Panc1 (cell line): ENCODE measurements around the gene MED25. TPM values are rescaled to one million over a fixed set of nuclear protein-coding genes. Genes with fewer than 3 reads are reported as not detected.

Experiments used
- ATAC-seq: fragments of 200-7000 bp; cut with Tn5 transposase; 2 replicates; pipeline ENCODE4 v1.9.1; 2020; ENCODE audit warnings: mild to moderate bottlenecking, moderate library complexity
- BruUV-seq: library from RNA; stranded (reverse); fragments of 400-500 nt; replicated peaks from 2 replicates; lab custom pipeline; 2021; lab: Mats Ljungman, UMichigan
- CTCF ChIA-PET: fragments of 300-600 bp; sonication (Branson Sonifier 250); formaldehyde crosslinking; loops from one replicate; lab custom pipeline; 2022; ENCODE audit warnings: antibody characterized with exemption; lab: Charles Lee
- POLR2A ChIA-PET: fragments of 300-600 bp; sonication (Branson Sonifier 250); formaldehyde crosslinking; loops from one replicate; lab custom pipeline; 2022; ENCODE audit warnings: antibody characterized with exemption; lab: Charles Lee
- DNase-seq: peaks from one replicate; pipeline ENCODE4 v3.0.0-alpha.2; 2010; ENCODE audit warnings: low read depth, low spot score
- H3K27ac ChIP-seq: 2 replicates; pipeline ENCODE4 v1.5.1; 2011; ENCODE audit warnings: mild to moderate bottlenecking, low read length, inconsistent platforms
- H3K27me3 ChIP-seq: fragments of 200-500 bp; sonication (Bioruptor generic); 2 replicates; pipeline ENCODE4 v1.6.0; 2014; ENCODE audit warnings: low read length, inconsistent platforms; ENCODE audit not compliant: control insufficient read depth, insufficient read depth
- H3K36me3 ChIP-seq: fragments of 200-500 bp; sonication (Bioruptor generic); 2 replicates; pipeline ENCODE4 v1.5.1; 2014; ENCODE audit warnings: inconsistent platforms, mild to moderate bottlenecking, low read length, moderate library complexity; ENCODE audit not compliant: control insufficient read depth, insufficient read depth
- H3K4me1 ChIP-seq: 2 replicates; pipeline ENCODE4 v1.5.1; 2011; ENCODE audit warnings: inconsistent platforms, mild to moderate bottlenecking, low read length, moderate library complexity; ENCODE audit not compliant: control insufficient read depth, insufficient read depth
- H3K4me3 ChIP-seq, 2 experiments: 2 replicates each; pipeline ENCODE4 v1.5.1; 2011 to 2012; ENCODE audit warnings: low read depth in 2 of 2, low read length in 2 of 2, mild to moderate bottlenecking in 2 of 2, inconsistent platforms in 1 of 2, moderate library complexity in 1 of 2
- H3K9me3 ChIP-seq: fragments of 200-500 bp; sonication (Bioruptor generic); 2 replicates; pipeline ENCODE4 v1.5.1; 2014; ENCODE audit warnings: low read depth, mild to moderate bottlenecking, inconsistent platforms, low read length, moderate library complexity; ENCODE audit not compliant: control insufficient read depth, insufficient read depth
- POLR2AphosphoS5 ChIP-seq: IDR thresholded peaks from 2 replicates; pipeline ENCODE4 v1.6.1; 2012; ENCODE audit warnings: mild to moderate bottlenecking, low read depth, low read length, moderate library complexity
- SIN3A ChIP-seq: IDR thresholded peaks from 2 replicates; pipeline ENCODE4 v1.6.1; 2012; ENCODE audit warnings: low read depth, mild to moderate bottlenecking, low read length, moderate library complexity, borderline replicate concordance; ENCODE audit not compliant: insufficient read depth
- TCF7L2 ChIP-seq: IDR thresholded peaks from 2 replicates; pipeline ENCODE4 v1.6.1; 2011; ENCODE audit warnings: mild to moderate bottlenecking, low read depth, low read length, inconsistent platforms
- in situ Hi-C: cut with HindIII; loops from 2 replicates; pipeline ENCODE4 v1.10.0; 2016; ENCODE audit warnings: low sequenced_read_pairs, low pct_unique_long_range_greater_than_20kb
- intact Hi-C: fragments of 100-400 bp; cut with micrococcal nuclease; formaldehyde crosslinking; loops from one replicate; pipeline ENCODE4 v1.10.0; 2022; ENCODE audit not compliant: unreplicated experiment
- total RNA-seq: library from RNA; stranded (reverse); gene quantifications from one replicate; pipeline ENCODE4 v1.2.1, GENCODE V29; 2021; ENCODE audit not compliant: unreplicated experiment
- TF ChIP-seq, protein P1 (sequence below): fragments of 450-650 bp; IDR thresholded peaks from 2 replicates; pipeline ENCODE4 v1.5.1; 2017; ENCODE audit warnings: mild to moderate bottlenecking
- TF ChIP-seq, protein P2 (sequence below), 2 experiments: IDR thresholded peaks; 2 replicates each; pipeline ENCODE4 v1.6.1; 2011 to 2012; ENCODE audit warnings: low read depth in 2 of 2, control low read depth in 1 of 2, low read length in 1 of 2, mild to moderate bottlenecking in 1 of 2, moderate library complexity in 1 of 2; ENCODE audit not compliant: insufficient read depth in 1 of 2

The MED25 gene
- total RNA-seq, 1 experiment from 2014 or later, result 52.4 TPM

DNA sequence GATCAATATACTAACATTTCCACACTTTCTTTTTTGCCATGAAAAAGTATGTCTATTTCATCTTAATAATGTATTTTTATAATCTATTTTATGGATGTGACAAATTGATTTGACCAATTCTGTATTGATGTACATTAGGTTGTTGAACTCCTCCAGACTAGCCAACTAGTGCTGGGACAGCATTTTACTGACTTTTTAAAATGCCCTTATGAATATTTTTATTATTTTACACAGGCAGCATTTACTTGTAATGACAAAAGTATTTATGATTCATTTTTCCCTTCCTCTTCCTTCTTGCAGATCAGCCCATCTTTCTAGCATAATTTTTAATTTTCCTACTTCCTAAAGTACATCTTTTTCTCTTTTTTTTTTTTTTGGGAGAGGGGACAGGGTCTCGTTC lies 4.1 kb upstream of the MED25 start:
- CTCF ChIA-PET, result no interaction called here

DNA sequence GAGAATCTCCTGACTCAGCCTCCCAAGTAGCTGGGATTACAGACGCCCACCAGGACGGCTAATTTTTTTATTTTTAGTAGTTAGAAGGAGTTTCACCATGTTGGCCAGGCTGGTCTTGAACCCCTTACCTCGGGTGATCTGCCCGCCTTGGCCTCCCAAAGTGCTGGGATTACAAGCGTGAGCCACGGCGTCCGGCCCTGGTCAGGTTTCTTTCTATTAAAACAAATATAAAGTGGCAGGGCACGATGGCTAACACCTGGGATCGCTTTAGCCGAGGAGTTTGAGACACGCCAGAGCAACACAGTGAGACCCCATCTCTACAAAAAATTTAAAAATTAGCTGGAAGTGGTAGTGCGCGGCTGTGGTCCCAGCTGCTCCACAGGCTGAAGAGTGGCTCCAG lies 1.5 kb upstream of the MED25 start:
- DNase-seq, result no peak
- in situ Hi-C loops (no loop called here), intact Hi-C loops (no loop called here)
- no TSS peak for BruUV-seq
- POLR2A ChIA-PET, result no interaction called here
- Histone ChIP-seq H3K27ac (no peak overlapping the region; the same call in 1 of the 2 replicates), H3K36me3 (no peaks in the 10 kb centered on the region; the same call in 1 of the 2 replicates), H3K27me3 (no peaks in the 10 kb centered on the region), H3K9me3 (no peaks in the 10 kb centered on the region), H3K4me1 (peaks cover 7% of the 10 kb centered on the region), H3K4me3 (peak overlapping the region in 1 of 2 experiments; percentile 92; a peak in 1 of 4 replicates)
- ATAC-seq, result no peak
- no peak for TF ChIP-seq POLR2AphosphoS5
- no peak for TF ChIP-seq SIN3A
- TF ChIP-seq, protein P1, sequence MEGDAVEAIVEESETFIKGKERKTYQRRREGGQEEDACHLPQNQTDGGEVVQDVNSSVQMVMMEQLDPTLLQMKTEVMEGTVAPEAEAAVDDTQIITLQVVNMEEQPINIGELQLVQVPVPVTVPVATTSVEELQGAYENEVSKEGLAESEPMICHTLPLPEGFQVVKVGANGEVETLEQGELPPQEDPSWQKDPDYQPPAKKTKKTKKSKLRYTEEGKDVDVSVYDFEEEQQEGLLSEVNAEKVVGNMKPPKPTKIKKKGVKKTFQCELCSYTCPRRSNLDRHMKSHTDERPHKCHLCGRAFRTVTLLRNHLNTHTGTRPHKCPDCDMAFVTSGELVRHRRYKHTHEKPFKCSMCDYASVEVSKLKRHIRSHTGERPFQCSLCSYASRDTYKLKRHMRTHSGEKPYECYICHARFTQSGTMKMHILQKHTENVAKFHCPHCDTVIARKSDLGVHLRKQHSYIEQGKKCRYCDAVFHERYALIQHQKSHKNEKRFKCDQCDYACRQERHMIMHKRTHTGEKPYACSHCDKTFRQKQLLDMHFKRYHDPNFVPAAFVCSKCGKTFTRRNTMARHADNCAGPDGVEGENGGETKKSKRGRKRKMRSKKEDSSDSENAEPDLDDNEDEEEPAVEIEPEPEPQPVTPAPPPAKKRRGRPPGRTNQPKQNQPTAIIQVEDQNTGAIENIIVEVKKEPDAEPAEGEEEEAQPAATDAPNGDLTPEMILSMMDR, result no peak
- no peak for TF ChIP-seq TCF7L2
- TF ChIP-seq, protein P2, sequence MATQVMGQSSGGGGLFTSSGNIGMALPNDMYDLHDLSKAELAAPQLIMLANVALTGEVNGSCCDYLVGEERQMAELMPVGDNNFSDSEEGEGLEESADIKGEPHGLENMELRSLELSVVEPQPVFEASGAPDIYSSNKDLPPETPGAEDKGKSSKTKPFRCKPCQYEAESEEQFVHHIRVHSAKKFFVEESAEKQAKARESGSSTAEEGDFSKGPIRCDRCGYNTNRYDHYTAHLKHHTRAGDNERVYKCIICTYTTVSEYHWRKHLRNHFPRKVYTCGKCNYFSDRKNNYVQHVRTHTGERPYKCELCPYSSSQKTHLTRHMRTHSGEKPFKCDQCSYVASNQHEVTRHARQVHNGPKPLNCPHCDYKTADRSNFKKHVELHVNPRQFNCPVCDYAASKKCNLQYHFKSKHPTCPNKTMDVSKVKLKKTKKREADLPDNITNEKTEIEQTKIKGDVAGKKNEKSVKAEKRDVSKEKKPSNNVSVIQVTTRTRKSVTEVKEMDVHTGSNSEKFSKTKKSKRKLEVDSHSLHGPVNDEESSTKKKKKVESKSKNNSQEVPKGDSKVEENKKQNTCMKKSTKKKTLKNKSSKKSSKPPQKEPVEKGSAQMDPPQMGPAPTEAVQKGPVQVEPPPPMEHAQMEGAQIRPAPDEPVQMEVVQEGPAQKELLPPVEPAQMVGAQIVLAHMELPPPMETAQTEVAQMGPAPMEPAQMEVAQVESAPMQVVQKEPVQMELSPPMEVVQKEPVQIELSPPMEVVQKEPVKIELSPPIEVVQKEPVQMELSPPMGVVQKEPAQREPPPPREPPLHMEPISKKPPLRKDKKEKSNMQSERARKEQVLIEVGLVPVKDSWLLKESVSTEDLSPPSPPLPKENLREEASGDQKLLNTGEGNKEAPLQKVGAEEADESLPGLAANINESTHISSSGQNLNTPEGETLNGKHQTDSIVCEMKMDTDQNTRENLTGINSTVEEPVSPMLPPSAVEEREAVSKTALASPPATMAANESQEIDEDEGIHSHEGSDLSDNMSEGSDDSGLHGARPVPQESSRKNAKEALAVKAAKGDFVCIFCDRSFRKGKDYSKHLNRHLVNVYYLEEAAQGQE (IDR thresholded peaks at IDR 0.05; ENCODE audit: insufficient read depth in 1 of 2, low read depth in 2 of 2, low read length in 1 of 2), result no peak
- CTCF ChIA-PET, result no interaction called here

More for the DNA sequence above, 4.1 kb upstream of the MED25 start:
- H3K36me3 ChIP-seq, result no peaks in the 10 kb centered on the region; the same call in 1 of the 2 replicates
- no TSS peak for BruUV-seq
- in situ Hi-C loops (no loop called here), intact Hi-C loops (no loop called here)
- POLR2A ChIA-PET, result no interaction called here
- DNase-seq (no peak), ATAC-seq (no peak)
- peaks cover 10% of the 10 kb centered on the region for H3K4me1 ChIP-seq
- no peaks in the 10 kb centered on the region for H3K9me3 ChIP-seq
- no peak for TF ChIP-seq TCF7L2
- no peak for TF ChIP-seq SIN3A
- TF ChIP-seq POLR2AphosphoS5, result no peak
- TF ChIP-seq, protein P2 (IDR thresholded peaks at IDR 0.05; ENCODE audit: insufficient read depth in 1 of 2, low read depth in 2 of 2, low read length in 1 of 2), result no peak
- TF ChIP-seq, protein P1, result no peak
- H3K4me3 ChIP-seq, result peak overlapping the region in 1 of 2 experiments; percentile 75; a peak in 3 of 4 replicates
- no peak overlapping the region for H3K27ac ChIP-seq
- H3K27me3 ChIP-seq, result no peaks in the 10 kb centered on the region
